IMR-90 (cell line): ENCODE results near the gene CEP20.

Source experiments
- CEBPB ChIP-seq: IDR thresholded peaks from 2 replicates; pipeline ENCODE4 v1.6.1; 2012; ENCODE audit warnings: low read depth, low read length, improper control_type of control experiment
- CHD1 ChIP-seq: IDR thresholded peaks from 2 replicates; pipeline ENCODE4 v1.6.1; 2012; ENCODE audit warnings: low read depth, low read length, improper control_type of control experiment
- FOS ChIP-seq: fragments of 150-350 bp; IDR thresholded peaks from 2 replicates; pipeline ENCODE4 v1.6.1; 2016; ENCODE audit warnings: low read depth, low read length
- MAFK ChIP-seq: IDR thresholded peaks from 2 replicates; pipeline ENCODE4 v1.6.1; 2012; ENCODE audit warnings: low read depth, low read length, improper control_type of control experiment
- NFE2L2 ChIP-seq: fragments of 150-350 bp; IDR thresholded peaks from 2 replicates; pipeline ENCODE4 v1.6.1; 2016; ENCODE audit warnings: low read depth, mild to moderate bottlenecking, low read length
- POLR2A ChIP-seq: IDR thresholded peaks from 2 replicates; pipeline ENCODE4 v1.6.1; 2012; ENCODE audit warnings: mild to moderate bottlenecking, low read depth, low read length
- SMC3 ChIP-seq: fragments of 150-350 bp; IDR thresholded peaks from 2 replicates; pipeline ENCODE4 v1.6.1; 2016; ENCODE audit warnings: low read depth, mild to moderate bottlenecking, antibody characterized with exemption, low read length, moderate library complexity
- TF ChIP-seq, protein P1 (sequence below): conservative IDR thresholded peaks from 2 replicates; pipeline ENCODE4 v1.5.1; 2012; ENCODE audit warnings: mild to moderate bottlenecking, low read depth, low read length, improper control_type of control experiment

DNA sequence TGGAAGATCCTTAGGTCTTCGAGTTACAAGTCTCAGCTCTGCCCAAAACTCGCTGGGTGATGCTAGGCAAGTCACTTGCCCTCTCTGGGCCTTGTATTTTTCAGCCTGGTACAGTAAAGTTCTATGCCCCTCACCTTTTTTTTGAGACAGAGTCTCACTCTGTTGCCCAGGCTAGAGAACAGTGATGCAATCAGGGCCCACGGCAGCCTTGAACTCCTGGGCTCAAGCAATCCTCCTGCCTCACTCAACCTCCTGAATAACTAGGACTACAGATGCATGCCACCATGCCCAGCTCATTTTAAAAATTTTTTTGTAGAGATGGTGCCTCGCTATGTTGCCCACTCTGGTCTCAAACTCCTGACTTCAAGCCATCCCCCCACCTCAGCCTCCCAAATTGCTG, 35.4 kb downstream of the CEP20 start:
- TF ChIP-seq, protein P1, sequence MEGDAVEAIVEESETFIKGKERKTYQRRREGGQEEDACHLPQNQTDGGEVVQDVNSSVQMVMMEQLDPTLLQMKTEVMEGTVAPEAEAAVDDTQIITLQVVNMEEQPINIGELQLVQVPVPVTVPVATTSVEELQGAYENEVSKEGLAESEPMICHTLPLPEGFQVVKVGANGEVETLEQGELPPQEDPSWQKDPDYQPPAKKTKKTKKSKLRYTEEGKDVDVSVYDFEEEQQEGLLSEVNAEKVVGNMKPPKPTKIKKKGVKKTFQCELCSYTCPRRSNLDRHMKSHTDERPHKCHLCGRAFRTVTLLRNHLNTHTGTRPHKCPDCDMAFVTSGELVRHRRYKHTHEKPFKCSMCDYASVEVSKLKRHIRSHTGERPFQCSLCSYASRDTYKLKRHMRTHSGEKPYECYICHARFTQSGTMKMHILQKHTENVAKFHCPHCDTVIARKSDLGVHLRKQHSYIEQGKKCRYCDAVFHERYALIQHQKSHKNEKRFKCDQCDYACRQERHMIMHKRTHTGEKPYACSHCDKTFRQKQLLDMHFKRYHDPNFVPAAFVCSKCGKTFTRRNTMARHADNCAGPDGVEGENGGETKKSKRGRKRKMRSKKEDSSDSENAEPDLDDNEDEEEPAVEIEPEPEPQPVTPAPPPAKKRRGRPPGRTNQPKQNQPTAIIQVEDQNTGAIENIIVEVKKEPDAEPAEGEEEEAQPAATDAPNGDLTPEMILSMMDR = no peak
- TF ChIP-seq CEBPB (no peak), POLR2A (no peak), MAFK (no peak), NFE2L2 (no peak), FOS (no peak), CHD1 (no peak), SMC3 (no peak)
